SH-SY5Y (cell line): Measurements from ENCODE around the gene CPNE5.

Experiments used
- GATA2 ChIP-seq: IDR thresholded peaks from 2 replicates; pipeline ENCODE4 v1.6.1; 2011; ENCODE audit warnings: mild to moderate bottlenecking, low read depth, low read length
- GATA3 ChIP-seq: IDR thresholded peaks from 2 replicates; pipeline ENCODE4 v1.6.1; 2011; ENCODE audit warnings: low read depth, mild to moderate bottlenecking, low read length, moderate library complexity

Gene CPNE5

DNA sequence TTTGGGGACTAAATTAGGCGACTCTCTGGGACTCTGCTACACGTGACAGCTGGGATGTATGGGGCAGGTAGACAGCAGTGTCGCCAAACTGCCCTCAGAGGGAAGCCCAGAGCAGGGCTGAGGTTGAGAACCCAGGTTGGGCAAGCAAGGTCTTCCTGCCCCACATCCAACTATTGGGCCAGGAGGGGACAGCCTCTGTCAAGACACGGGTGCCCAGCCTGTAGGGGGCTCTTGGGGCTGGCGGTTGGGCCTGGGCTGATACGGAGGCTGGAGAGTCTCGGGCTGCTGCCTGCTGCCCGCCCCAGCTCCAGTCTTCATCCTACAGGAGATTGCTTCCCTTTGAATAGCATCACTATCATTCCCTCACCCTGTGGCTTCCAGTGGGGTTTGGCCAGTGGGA lies 33.3 kb downstream of the CPNE5 start:
- no peak for TF ChIP-seq GATA3
- TF ChIP-seq GATA2: no peak

GRCh38 chr6:36805096-36805797 lies 34.0 kb downstream of the CPNE5 start:
- TF ChIP-seq GATA2: no peak
- TF ChIP-seq GATA3: no peak

DNA sequence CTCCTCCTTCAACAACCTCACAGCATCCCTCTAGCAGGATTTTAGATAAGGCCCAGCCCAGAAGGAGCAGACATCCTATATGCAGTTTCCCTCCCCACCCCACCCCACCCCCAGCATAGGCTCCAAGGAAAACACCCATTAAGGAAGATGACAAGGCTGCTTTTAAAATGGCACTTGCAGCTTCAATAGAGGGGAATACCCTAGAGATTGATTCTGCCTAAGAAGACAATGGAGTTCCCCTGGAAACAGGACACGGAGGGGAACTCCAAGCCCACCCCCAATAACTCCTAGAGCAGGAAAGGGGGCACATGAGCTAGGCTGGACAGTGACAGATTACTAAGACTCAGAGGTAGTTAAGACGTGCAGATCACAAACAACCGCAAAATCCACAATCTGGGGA lies 34.7 kb downstream of the CPNE5 start:
- no peak for TF ChIP-seq GATA2
- no peak for TF ChIP-seq GATA3

DNA sequence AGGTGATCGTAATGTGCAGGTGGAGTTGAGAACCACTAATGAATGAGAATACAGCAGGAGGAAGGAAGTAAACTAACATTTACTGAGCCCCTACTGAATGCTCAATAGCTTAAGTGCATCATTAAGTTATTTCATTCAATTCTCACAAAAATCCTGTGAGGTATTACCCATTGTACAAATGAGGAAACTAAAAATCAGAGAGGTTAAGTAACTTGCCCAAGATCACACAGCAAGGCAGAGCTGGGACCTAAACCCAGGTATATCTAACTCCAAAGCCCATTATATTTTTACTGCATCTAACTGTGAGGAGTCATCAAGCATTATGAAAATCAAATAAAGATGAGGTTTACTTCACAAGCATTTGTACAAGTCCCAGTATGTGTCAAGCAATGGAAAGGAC lies 35.3 kb downstream of the CPNE5 start:
- no peak for TF ChIP-seq GATA2
- no peak for TF ChIP-seq GATA3

DNA sequence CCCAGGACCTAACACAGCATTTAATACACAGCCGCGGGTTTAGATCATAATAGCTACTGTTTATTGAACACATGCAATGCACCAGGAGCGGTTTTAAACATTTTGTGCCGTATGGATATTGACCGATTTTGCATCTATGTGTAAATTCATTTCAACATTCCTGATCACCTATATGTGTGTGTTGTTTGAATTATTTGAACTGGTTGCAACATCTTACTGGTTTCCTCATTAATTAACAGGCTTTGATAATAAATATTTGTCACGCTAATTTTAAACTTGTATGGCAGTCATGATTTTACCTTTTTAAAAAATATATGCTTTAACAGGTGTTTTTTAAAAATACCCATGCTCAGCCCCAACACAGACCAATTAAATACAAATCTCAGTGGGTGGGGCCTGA lies 35.8 kb downstream of the CPNE5 start:
- TF ChIP-seq GATA3: no peak
- no peak for TF ChIP-seq GATA2

GRCh38 chr6:36800223-36801076 lies 38.8 kb downstream of the CPNE5 start:
- TF ChIP-seq GATA3 (no peak), GATA2 (no peak)

GRCh38 chr6:36798852-36799251 lies 40.4 kb downstream of the CPNE5 start:
- no peak for TF ChIP-seq GATA2
- no peak for TF ChIP-seq GATA3

GRCh38 chr6:36797653-36798052 lies 41.6 kb downstream of the CPNE5 start:
- no peak for TF ChIP-seq GATA2
- TF ChIP-seq GATA3: no peak

DNA sequence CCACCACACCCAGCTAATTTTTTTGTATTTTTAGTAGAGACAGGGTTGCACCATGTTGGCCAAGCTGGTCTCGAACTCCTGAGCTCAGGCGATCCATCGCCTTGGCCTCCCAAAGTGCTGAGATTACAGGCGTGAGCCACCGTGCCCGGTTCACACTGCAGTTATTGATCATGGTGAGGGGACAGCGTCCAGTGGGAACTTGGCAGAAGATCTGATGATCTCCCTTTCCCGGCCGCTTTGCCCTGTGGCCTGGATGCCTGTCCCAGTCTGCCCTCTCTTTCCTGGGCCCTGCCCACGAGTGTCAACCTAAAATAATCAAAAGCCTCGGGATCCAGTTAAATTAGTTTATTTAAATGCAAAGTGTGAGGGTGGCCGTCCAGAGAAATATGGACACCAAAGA lies 42.2 kb downstream of the CPNE5 start:
- no peak for TF ChIP-seq GATA2
- no peak for TF ChIP-seq GATA3

- TF ChIP-seq GATA3 (no peak), GATA2 (no peak)
These were observed 44.6 kb downstream of the CPNE5 start for GRCh38 chr6:36794713-36795065.

DNA sequence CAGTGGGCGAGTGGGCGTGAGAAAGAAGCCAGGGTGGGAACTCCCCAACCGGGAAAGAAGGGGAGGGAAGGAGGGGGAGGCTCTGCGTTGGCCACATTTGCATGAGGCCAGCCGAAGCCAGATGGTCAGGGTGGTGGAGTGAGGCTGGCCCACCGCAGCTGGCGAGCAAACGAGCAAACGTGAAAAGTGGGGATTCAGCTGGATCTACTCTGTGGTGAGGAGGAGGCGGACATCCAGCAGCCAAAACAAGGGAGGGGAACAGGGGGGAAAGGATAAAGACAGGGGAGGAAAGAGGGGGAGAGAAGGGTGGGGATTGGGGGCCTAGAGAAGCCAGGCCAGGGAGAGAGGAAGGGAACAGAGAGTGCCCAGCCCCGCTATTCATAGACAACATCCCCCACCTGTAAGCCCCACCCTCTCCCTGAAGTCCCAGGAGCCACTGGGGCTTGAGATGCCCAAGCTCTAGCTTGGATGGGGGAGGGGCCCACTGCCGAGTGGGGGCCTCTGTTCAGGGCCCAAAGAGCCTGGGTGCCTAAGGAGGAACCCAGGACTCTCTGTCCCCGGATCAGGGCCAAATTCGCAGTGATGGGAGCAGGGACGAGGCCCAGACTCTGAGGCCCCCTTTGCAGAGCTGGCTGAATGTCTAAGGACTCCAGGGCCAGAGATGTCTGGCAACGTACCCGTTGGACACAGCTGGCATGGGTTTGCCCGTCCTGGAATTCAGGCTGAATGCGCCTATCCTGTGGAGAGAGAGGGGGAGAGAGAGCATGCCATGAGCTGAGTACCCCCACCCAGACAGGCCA lies 45.1 kb downstream of the CPNE5 start:
- TF ChIP-seq GATA2 (no peak), GATA3 (no peak)

DNA sequence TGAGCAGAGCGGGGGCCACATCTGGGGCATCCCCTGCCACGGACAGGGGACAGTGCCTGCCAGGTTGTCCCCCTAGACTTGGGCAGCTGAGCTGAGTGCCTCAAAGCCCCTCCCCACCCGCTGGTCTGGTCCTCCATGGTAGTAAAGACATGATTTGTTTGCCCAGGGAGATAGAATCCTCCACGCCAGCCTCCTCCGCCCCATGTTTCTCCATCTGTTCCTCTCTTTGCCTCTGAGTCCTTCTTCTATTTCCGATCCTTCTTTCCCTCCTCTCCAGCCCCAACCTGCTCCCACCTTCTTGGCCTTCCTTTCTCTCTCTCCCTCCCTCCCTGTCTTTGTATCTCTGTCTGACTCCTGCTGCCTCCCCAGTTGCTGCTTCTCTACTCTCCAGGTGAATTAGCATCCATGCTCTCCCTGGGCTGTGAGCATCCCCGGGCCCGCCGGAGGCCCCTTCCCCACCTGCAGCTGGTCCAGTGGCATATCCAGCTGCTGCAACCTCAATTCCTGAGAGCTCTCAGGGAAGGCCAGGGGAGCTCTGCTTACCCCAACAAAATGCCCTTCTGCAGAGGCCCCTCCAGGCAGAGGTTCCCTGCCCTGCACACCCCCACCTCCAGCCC lies 45.8 kb downstream of the CPNE5 start:
- TF ChIP-seq GATA3 (no peak), GATA2 (no peak)

GRCh38 chr6:36791521-36792135 lies 47.6 kb downstream of the CPNE5 start:
- no peak for TF ChIP-seq GATA3
- TF ChIP-seq GATA2: no peak
